Gastroesophageal sphincter (tissue), 3 donors: ENCODE data around the gene CDH13.

Source experiments
- POLR2A ChIP-seq, 2 donors: fragments of 450-650 bp; IDR thresholded peaks; one replicate each; pipeline ENCODE4 v1.6.1; 2017; ENCODE audit warnings: antibody characterized with exemption in 2 of 2, mild to moderate bottlenecking in 2 of 2, moderate library complexity in 1 of 2
- POLR2AphosphoS5 ChIP-seq: sonication (generic); formaldehyde crosslinking; IDR thresholded peaks from one replicate; pipeline ENCODE4 v1.6.1; 2017; ENCODE audit warnings: antibody characterized with exemption
- TF ChIP-seq, protein P1 (sequence below), 4 experiments: fragments of 200-600 bp in 2 of 4; fragments of 450-650 bp in 2 of 4; sonication (generic) in 1 of 4; IDR thresholded peaks; one replicate each; pipeline ENCODE4 v1.5.1; 2017 to 2019; ENCODE audit warnings: antibody characterized with exemption in 4 of 4, mild to moderate bottlenecking in 2 of 4, moderate library complexity in 2 of 4

DNA sequence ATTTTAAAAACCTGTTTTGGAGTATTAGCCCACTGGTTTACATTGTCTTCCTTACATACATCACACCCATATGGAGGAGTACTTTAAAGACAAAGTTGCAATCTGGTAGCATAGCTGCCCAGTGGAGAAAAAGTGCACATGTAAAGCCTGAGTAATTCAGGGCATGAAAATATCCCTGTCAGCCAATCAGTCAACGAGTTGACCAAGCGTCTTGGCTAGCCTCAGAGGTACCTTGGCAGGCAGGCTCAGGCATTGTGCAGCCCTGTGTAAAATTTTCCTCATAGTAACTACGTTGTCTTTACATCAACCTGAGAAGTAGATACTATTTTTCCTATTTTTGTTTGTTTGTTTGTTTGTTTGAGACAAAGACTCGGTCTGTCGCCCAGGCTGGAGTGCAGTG is 339.0 kb downstream of the CDH13 start:
- TF ChIP-seq, protein P1, sequence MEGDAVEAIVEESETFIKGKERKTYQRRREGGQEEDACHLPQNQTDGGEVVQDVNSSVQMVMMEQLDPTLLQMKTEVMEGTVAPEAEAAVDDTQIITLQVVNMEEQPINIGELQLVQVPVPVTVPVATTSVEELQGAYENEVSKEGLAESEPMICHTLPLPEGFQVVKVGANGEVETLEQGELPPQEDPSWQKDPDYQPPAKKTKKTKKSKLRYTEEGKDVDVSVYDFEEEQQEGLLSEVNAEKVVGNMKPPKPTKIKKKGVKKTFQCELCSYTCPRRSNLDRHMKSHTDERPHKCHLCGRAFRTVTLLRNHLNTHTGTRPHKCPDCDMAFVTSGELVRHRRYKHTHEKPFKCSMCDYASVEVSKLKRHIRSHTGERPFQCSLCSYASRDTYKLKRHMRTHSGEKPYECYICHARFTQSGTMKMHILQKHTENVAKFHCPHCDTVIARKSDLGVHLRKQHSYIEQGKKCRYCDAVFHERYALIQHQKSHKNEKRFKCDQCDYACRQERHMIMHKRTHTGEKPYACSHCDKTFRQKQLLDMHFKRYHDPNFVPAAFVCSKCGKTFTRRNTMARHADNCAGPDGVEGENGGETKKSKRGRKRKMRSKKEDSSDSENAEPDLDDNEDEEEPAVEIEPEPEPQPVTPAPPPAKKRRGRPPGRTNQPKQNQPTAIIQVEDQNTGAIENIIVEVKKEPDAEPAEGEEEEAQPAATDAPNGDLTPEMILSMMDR (IDR thresholded peaks at IDR 0.05): no peak
- TF ChIP-seq POLR2A (IDR thresholded peaks at IDR 0.05) (no peak), POLR2AphosphoS5 (no peak)
